CD4-positive, alpha-beta T cell treated with Interleukin-17A for 4 hours (primary cell): ENCODE results near the gene FBXO7.

Experiments used
- DNase-seq: peaks from one replicate; pipeline ENCODE4 v3.0.0-alpha.2; 2020; ENCODE audit warnings: mixed read lengths

The FBXO7 gene

GRCh38 chr22:32492111-32492510 lies 17.5 kb downstream of the FBXO7 start:
- DNase-seq, result no peak

DNA sequence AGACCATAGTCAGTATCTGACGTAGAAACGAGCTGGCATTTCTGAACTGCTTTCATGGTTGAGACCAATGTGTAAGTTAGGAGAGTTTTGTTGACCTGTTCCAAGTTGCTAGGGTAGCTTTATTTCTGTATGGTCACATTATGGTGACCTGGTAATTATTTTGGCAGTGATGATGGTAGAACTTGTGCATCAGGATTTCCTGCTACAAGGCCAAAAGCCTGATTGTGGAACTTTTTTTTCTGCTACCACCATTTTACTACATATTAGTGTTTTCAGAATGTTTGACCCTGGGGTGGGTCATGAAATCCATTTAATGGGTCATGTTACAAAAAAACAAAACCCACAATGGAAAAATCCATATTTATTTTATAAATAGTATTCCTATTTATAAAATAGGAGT lies 18.9 kb downstream of the FBXO7 start:
- no peak for DNase-seq

DNA sequence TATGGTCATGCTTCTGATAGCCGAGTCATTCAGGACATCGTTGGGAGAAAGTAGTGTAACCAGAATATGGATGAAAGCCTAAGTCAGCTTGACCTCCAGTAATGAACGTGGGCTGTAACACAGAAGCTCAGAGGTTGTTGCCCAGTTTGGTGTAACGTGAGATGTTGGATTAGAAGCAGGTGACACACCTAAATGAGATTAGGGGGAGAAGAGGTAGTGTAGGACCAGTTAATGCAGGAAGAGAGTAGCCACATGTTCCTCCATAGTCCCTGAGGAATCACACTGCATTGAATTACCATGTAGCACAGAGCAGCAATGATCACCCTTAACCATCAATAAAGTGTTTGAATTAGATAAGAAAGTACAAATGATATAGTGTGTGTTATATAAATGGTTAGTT lies 20.4 kb downstream of the FBXO7 start:
- DNase-seq, result no peak

- DNase-seq, result no peak
These were observed 25.1 kb downstream of the FBXO7 start for GRCh38 chr22:32499666-32500065.

DNA sequence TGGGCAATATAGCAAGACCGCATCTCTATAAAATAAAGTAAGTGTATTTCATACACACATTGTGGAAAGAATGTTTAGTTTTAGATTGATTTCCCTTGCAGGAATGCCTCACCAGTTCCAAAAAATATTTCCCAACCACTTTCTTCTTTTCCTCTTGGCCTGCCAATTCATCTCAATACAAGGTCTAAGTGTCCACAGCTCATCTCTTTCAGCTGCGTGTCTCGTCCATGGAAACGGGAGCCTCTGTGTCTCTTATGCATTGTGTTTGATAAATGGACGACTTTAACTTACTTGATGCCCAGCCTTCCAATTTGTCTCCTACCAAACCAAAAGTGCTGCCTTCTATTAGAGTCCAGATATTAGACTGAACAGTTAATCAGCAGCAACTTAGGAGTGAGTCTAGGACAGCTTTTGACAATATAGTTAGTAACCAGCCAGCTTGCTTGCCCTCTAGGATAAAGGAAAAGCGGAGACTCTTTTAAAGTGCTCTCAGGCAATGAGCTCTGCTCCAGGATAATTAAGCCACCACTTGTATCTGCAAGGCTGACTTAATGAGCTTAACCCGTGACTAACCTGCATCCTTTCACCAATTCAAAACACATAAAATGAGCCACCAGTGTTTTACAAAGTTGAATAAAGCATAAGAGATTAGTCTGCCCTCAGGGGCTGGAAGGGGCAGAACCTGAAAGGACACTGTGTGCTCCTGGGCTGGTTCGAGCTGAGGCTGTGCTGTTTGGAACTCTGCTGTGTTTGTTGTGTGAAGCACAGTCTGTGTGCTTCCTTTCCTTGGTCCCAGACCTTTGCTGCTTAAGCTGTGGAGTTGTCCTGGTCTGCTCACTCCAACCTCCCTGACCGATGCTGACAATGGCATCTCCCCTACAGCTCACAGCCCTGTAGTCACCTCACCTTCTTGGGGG lies 27.5 kb downstream of the FBXO7 start:
- no peak for DNase-seq

- no peak for DNase-seq
These were observed 34.4 kb downstream of the FBXO7 start for GRCh38 chr22:32509045-32509444.

- DNase-seq, result no peak
These were observed 36.7 kb downstream of the FBXO7 start for GRCh38 chr22:32511274-32511673.

GRCh38 chr22:32511776-32512175 lies 37.2 kb downstream of the FBXO7 start:
- DNase-seq, result no peak

GRCh38 chr22:32512267-32512982 lies 37.8 kb downstream of the FBXO7 start:
- no peak for DNase-seq

DNA sequence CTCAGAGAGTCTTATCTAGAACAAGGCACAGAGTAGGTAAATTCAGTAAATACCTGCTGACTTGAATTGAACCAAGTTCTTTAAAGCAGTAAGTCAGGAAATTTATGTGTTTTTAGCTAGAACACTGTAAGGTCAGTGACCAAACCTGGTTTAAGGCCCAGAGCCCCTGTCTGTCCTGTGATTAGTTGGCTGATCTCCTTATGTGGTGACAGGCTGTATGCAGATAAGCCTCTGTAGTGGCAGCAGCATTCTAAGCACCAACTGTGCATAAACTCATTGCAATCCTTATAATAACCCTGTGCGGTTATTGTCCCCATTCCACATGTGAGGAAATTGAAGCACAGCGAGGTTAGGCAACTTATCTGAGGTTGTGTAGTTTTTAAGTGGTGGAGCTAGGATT lies 40.5 kb downstream of the FBXO7 start:
- no peak for DNase-seq

- DNase-seq, result no peak
These were observed 42.9 kb downstream of the FBXO7 start for GRCh38 chr22:32517488-32517887.

DNA sequence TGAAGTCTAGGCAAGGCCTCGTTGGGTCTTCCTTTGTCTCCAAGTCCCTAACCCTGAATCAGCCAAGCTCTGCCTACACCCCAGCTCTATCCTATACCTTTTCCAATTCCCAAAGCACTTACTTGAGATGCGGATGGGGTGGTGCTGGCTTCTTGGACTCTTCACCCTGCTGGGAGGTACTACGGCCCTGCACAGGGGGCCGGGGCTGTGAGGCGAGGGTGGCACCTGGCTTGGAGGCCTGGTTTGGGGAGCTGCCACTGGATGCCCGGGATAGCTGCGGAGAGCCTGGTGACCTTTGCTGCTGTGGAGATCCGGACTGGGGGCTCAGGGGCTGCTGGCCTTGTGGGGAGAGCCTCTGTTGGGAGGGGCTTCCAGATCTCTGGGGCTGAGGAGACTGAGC lies 43.3 kb downstream of the FBXO7 start:
- no peak for DNase-seq

GRCh38 chr22:32518381-32518780 lies 43.8 kb downstream of the FBXO7 start:
- DNase-seq, result no peak

GRCh38 chr22:32518848-32519247 lies 44.2 kb downstream of the FBXO7 start:
- DNase-seq, result no peak

GRCh38 chr22:32520612-32521011 lies 46.0 kb downstream of the FBXO7 start:
- no peak for DNase-seq

DNA sequence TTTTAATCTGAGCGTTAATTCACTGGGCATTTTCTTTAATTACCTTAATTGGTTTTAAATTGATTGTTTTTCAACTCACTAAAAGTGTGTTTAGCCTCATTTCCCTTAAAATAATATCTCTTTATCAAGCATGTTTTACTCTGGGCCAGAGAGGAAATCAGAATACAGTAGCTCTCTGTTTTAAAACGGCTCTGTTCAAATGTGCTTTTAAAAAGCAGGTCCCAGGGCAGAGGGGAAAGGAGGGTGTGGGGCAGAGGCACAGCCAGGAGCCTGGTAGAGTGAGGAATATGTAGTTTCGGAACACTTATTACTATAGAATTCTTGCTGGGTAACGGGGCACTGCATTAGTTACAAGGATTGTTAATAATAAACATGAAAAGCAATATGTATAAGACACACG lies 47.6 kb downstream of the FBXO7 start:
- no peak for DNase-seq

GRCh38 chr22:32527756-32528155 lies 53.1 kb downstream of the FBXO7 start:
- DNase-seq, result no peak

GRCh38 chr22:32528316-32528715 lies 53.7 kb downstream of the FBXO7 start:
- no peak for DNase-seq

DNA sequence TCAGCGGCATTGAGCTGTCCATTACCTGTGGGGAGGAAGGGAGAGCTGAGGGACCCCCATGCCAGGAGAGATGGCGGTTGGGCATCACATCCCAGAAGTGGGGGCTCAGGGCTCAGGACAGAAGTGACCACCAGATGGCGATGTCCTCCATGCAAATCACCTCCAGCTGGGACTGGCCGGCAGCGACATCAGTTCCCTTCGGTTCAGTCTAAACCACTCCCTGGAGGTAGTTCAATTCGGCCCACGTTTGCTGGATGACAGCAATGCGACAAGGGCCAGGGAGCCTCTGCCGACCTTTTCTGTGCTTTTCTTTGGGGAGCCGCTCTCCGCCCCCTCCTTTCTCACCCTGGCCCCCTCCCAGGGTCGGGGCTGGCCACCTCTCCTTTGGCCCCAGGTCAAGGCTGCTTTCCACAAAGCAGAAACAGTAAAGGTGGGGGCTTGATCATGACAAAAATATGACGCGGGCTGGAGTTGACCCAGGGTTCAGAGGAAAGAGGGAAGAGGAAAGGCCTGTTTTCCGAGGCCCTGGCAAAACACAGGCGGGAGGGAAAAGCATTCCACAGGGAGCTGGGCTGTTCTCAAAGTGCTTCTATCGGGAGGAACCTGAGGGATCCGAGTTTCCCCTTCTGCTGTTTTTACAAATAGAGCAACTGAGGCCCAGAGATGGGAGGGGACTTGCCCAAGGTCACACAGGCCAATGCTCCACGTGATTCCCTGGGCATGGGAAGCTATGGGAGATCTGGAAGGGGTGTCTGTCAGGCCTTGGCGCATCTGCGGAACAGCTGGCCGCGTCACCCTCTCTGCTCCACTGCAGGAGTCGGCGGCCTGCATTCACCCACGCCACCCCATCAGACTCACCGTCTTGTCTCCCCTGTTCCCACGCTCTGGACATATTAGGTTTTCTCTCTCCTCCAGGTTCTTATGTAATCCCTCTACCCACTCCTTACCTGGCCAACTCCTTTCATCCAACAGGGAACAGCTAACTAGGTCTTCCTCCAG lies 54.7 kb downstream of the FBXO7 start:
- peak; percentile 73 for DNase-seq

DNA sequence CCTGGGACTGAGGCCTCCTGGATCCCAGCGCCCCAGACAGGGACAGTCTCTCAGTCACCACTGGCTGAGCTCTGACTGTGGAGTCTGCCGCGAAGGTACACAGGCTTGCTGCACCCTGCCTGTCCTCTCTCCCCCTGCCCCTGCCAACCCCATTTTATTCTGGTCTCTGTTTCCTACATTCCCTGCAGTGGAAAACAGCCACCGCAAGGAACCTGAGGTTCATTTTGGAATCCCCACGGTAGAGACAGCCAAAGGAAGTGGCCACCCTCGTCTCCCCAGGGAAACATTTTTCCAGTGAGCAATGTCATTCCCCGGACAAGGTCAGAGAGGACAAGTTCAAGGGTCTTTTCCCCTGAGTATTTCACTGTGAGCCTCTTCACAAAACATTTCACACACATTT lies 56.6 kb downstream of the FBXO7 start:
- no peak for DNase-seq

GRCh38 chr22:32531931-32532819 lies 57.6 kb downstream of the FBXO7 start:
- DNase-seq, result no peak

DNA sequence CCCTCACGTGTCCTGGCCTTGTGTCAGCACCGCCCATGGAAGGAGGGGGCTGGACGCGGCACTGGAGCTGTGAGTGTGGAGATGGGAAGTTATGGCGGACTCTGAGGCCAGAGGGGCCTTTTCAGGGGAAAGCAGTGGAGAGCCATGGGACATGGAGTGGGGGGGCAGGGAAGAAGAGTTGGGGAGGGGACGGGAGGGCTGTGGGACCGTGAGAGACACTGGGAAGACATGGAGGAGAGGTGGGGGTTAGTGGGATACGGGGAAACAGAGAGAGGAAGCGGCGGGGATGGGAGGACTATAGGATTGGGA lies 58.2 kb downstream of the FBXO7 start:
- DNase-seq, result no peak
